ENCODE results near the gene ZNF726.
"Not testable (repeated sequence)": the region's sequence is repeated elsewhere in the genome, so short reads cannot be mapped to it uniquely, and the experiment has no call there.

DNA sequence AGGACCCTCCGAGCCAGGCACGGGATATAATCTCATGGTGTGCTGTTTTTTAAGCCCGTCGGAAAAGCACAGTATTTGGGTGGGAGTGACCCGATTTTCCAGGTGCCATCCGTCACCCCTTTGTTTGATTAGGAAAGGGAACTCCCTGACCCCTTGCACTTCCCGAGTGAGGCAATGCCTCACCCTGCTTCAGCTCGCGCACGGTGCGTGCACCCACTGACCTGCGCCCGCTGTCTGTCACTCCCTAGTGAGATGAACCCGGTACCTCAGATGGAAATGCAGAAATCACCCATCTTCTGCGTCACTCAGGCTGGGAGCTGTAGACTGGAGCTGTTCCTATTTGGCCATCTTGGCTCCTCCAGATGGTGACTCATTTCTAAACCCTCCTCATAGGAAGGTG lies 18.6 kb upstream of the ZNF726 start:
- not testable (repeated sequence) for TF ChIP-seq CTCF (IDR thresholded peaks at IDR 0.05); ZFX (IDR thresholded peaks at IDR 0.05; ENCODE audit: borderline replicate concordance)
